Smooth muscle cell (in vitro differentiated cells): ENCODE results near the gene METTL2B. TPM values are rescaled to one million over a fixed set of nuclear protein-coding genes. Genes with fewer than 3 reads are reported as not detected.
"Not testable (repeated sequence)": the region's sequence is repeated elsewhere in the genome, so short reads cannot be mapped to it uniquely, and the experiment has no call there.

Experiments
- DNase-seq: peaks from one replicate; lab custom pipeline; 2025; ENCODE audit not compliant: unreplicated experiment; lab: John Stamatoyannopoulos, UW
- H2AFZ ChIP-seq: fragments of 200-600 bp; sonication (generic); 2 replicates; pipeline ENCODE4 v1.6.0; 2016; ENCODE audit warnings: antibody characterized with exemption, low read depth, mild to moderate bottlenecking
- H3F3A ChIP-seq: fragments of 200-600 bp; sonication (generic); 2 replicates; pipeline ENCODE4 v1.6.0; 2017; ENCODE audit warnings: antibody characterized with exemption, low read depth
- H3K27ac ChIP-seq: fragments of 200-600 bp; sonication (generic); 2 replicates; pipeline ENCODE4 v1.5.1; 2016; ENCODE audit warnings: low read depth, mild to moderate bottlenecking
- H3K27me3 ChIP-seq: fragments of 200-600 bp; sonication (generic); 2 replicates; pipeline ENCODE4 v1.6.1; 2016; ENCODE audit warnings: low read depth, mild to moderate bottlenecking
- H3K36me3 ChIP-seq: fragments of 200-600 bp; sonication (generic); 2 replicates; pipeline ENCODE4 v1.5.1; 2016; ENCODE audit warnings: low read depth
- H3K4me1 ChIP-seq: fragments of 200-600 bp; sonication (generic); 2 replicates; pipeline ENCODE4 v1.5.1; 2016; ENCODE audit warnings: low read depth
- H3K4me2 ChIP-seq: fragments of 200-600 bp; sonication (generic); 2 replicates; pipeline ENCODE4 v1.6.0; 2016; ENCODE audit warnings: mild to moderate bottlenecking
- H3K4me3 ChIP-seq: fragments of 200-600 bp; sonication (generic); 2 replicates; pipeline ENCODE4 v1.5.1; 2016; ENCODE audit warnings: mild to moderate bottlenecking
- H3K79me2 ChIP-seq: fragments of 200-600 bp; sonication (generic); 2 replicates; pipeline ENCODE4 v1.6.0; 2016; ENCODE audit warnings: low read depth, mild to moderate bottlenecking
- H3K9ac ChIP-seq: fragments of 200-600 bp; sonication (generic); 2 replicates; pipeline ENCODE4 v1.6.0; 2016; ENCODE audit warnings: low read depth
- H3K9me3 ChIP-seq: fragments of 200-600 bp; sonication (generic); replicated peaks from 2 replicates; pipeline ENCODE4 v1.5.1; 2016; ENCODE audit warnings: low read depth
- H4K20me1 ChIP-seq: fragments of 200-600 bp; sonication (generic); 2 replicates; pipeline ENCODE4 v1.6.0; 2016; ENCODE audit warnings: low read depth
- WGBS: methylation state at CpG from one replicate; pipeline ENCODE4 v1.1.7; 2016; ENCODE audit warnings: low lambda C conversion rate; 5-methylcytosine and 5-hydroxymethylcytosine counted together
- polyA plus RNA-seq: library from polyadenylated mRNA; unstranded; fragments of >200 nt; fragmentation: Nextera tagmentation; extraction: Ambion mirVana; gene quantifications from 2 replicates; pipeline ENCODE4 v1.2.1, GENCODE V29; 2016
- total RNA-seq: library from RNA; depleted of rRNA; stranded (reverse); fragments of >200 nt; gene quantifications from 2 replicates; pipeline ENCODE4 v1.2.3, GENCODE V29; 2014
- TF ChIP-seq, protein P1 (sequence below): fragments of 200-600 bp; sonication (generic); IDR thresholded peaks from 2 replicates; pipeline ENCODE4 v1.5.1; 2017; ENCODE audit warnings: borderline replicate concordance, mild to moderate bottlenecking, antibody characterized with exemption; ENCODE audit not compliant: insufficient read depth, poor library complexity, severe bottlenecking

Gene METTL2B
- total and polyA plus RNA-seq, 2 experiments from 2014 or later = 11.9 to 25.7 TPM

DNA sequence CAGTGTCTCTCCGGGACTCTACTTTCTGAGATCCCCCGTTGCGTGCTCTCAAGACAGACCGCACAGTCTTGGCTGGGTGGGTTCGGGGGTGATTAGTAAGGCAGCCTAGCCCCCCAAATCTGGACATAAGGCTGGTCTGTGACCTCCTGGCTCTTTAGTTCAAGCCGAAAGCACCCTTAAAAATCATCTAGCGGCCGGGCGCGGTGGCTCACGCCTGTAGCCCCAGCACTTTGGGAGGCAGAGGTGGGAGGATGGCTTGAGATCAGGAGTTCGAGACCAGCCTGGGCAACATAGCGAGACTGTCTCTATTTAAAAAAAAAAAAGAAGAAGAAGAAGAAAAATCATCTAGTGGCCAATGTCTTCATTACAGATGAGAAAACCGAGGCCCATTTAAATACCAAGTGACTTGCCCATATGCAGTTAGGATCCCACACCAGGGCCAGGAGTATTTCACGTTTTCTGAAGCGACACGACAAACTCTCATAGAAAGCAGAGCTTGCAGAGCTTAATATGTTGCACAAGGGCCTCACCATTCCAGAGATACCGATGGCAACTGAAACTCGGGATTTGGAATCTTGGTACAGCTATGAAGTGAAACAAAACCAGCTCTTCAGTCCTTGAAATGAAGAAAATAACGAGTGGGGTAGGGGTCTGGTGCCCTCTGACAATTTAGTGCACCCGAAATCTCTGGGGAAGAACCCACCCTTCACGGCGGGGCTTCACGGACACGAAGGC is 21.6 kb upstream of the METTL2B start:
- 39% methylated on average over 25 of the region's 25 CpGs for WGBS
- peak overlapping the region; percentile 76 for H3K4me3 ChIP-seq
- H3F3A ChIP-seq = peaks cover 11% of the 10 kb centered on the region
- H3K79me2 ChIP-seq = peaks cover 41% of the 10 kb centered on the region
- H3K27ac ChIP-seq = peak overlapping the region; percentile 97
- H4K20me1 ChIP-seq = peaks cover 40% of the 10 kb centered on the region
- no peak for DNase-seq
- H3K27me3 ChIP-seq = no peaks in the 10 kb centered on the region
- TF ChIP-seq, protein P1, sequence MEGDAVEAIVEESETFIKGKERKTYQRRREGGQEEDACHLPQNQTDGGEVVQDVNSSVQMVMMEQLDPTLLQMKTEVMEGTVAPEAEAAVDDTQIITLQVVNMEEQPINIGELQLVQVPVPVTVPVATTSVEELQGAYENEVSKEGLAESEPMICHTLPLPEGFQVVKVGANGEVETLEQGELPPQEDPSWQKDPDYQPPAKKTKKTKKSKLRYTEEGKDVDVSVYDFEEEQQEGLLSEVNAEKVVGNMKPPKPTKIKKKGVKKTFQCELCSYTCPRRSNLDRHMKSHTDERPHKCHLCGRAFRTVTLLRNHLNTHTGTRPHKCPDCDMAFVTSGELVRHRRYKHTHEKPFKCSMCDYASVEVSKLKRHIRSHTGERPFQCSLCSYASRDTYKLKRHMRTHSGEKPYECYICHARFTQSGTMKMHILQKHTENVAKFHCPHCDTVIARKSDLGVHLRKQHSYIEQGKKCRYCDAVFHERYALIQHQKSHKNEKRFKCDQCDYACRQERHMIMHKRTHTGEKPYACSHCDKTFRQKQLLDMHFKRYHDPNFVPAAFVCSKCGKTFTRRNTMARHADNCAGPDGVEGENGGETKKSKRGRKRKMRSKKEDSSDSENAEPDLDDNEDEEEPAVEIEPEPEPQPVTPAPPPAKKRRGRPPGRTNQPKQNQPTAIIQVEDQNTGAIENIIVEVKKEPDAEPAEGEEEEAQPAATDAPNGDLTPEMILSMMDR = no peak
- H2AFZ ChIP-seq = peak overlapping the region; percentile 81
- H3K9me3 ChIP-seq = no peaks in the 10 kb centered on the region
- peak overlapping the region; percentile 72 for H3K9ac ChIP-seq
- H3K4me1 ChIP-seq = peaks cover 49% of the 10 kb centered on the region
- no peaks in the 10 kb centered on the region for H3K36me3 ChIP-seq
- H3K4me2 ChIP-seq = peak overlapping the region; percentile 95

DNA sequence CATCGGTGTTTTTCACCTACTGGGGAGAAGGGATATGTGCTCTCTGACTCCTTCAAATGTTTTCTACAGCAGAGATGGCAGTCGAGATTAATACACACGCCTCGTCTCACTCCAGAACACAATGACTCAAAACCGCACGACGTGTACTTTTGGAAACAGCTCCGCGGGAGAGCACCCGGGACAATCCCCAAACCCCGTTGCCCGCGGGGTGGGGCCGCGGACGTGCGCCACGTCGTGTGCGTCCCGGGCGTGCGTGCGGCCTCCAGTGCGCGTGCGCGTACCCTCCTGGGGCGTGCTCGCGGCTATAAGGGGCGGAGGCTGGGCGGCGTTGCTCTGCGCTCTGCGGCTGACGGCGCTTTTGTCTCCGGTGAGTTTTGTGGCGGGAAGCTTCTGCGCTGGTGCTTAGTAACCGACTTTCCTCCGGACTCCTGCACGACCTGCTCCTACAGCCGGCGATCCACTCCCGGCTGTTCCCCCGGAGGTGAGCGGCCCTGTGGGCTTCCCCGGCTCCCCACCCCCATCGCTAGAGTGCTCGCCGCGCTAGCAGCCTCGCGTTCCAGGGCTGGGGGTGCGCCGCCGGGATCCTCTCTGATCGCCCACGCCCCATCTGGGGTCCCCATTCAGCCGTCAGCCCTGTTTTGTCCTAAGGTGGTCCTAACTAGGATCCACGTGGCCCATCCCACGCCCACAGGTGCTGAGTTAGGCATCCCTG is 20.8 kb upstream of the METTL2B start, which contains the start of gene HILPDA:
HILPDA (plus strand) TSS at position 336 of the 712 bp plus-strand sequence. CDS start 1,391 bp downstream, outside the sequence.
- WGBS = under 1% methylated on average over 59 of the region's 64 CpGs
- H3K4me1 ChIP-seq = peaks cover 49% of the 10 kb centered on the region
- peak; percentile 67 for DNase-seq
- peak within 1 kb of the TSS; percentile 72 for H3K9ac ChIP-seq
- H3K27ac ChIP-seq = peak within 1 kb of the TSS; percentile 97
- H3K9me3 ChIP-seq = no peaks in the 10 kb centered on the region
- H3F3A ChIP-seq = peaks cover 11% of the 10 kb centered on the region
- peak within 1 kb of the TSS; percentile 95 for H3K4me2 ChIP-seq
- H3K27me3 ChIP-seq = no peaks in the 10 kb centered on the region
- peaks cover 47% of the 10 kb centered on the region for H4K20me1 ChIP-seq
- TF ChIP-seq, protein P1 = no peak
- H3K36me3 ChIP-seq = no peaks in the 10 kb centered on the region
- H3K79me2 ChIP-seq = peaks cover 44% of the 10 kb centered on the region
- H3K4me3 ChIP-seq = peak within 1 kb of the TSS; percentile 76
- peak within 1 kb of the TSS; percentile 81 for H2AFZ ChIP-seq

DNA sequence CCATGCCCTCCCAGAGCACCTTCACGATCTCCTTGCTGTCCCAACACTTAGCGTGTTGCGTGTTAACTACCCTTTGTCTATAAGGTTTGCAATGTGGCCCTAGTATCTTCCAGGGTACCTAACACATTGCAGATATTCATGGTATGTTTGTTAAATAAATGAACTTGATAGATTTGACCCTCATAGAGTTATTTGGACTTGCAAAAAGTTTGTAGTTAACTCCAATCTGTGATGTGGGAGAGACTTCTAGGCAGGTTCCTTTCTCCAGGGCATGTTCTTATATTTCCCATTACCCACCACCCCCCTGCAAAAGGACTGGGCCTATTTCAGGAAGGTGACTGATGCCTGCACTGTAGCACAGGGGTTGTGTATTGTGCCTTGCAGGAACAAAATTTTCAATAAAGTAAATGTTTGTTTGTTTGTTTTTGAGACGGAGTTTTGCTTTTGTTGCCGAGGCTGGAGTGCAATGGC is 20.3 kb upstream of the METTL2B start:
- Histone ChIP-seq H2AFZ (peak overlapping the region; percentile 81), H3F3A (peaks cover 11% of the 10 kb centered on the region), H3K4me1 (peaks cover 49% of the 10 kb centered on the region), H3K4me3 (peak overlapping the region; percentile 76), H3K36me3 (no peaks in the 10 kb centered on the region), H3K9me3 (no peaks in the 10 kb centered on the region), H4K20me1 (peaks cover 53% of the 10 kb centered on the region), H3K9ac (peak overlapping the region; percentile 72), H3K4me2 (peak overlapping the region; percentile 95), H3K27me3 (no peaks in the 10 kb centered on the region), H3K79me2 (peaks cover 50% of the 10 kb centered on the region), H3K27ac (peak overlapping the region; percentile 97)
- 9% methylated on average over 5 of the region's 5 CpGs for WGBS
- TF ChIP-seq, protein P1 = no peak
- DNase-seq = no peak

DNA sequence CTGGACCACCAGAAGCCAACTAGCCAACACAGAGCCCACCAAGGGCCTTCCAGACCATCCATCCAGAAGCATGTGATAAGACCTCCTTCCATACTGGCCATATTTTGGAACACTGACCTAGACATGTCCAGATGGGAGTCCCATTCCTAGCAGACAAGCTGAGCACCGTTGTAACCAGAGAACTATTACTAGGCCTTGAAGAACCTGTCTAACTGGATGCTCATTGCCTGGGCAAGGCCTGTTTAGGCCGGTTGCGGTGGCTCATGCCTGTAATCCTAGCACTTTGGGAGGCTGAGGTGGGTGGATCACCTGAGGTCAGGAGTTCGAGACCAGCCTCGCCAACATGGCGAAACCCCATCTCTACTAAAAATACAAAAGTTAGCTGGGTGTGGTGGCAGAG is 19.2 kb upstream of the METTL2B start:
- Histone ChIP-seq H3K4me1 (peaks cover 49% of the 10 kb centered on the region), H3K4me3 (peak overlapping the region; percentile 76), H3K79me2 (peaks cover 57% of the 10 kb centered on the region), H3K4me2 (peak overlapping the region; percentile 95), H3F3A (peaks cover 11% of the 10 kb centered on the region), H4K20me1 (peaks cover 64% of the 10 kb centered on the region)
- not testable (repeated sequence) for H3K27me3 ChIP-seq, H3K36me3 ChIP-seq, H3K9me3 ChIP-seq, H3K27ac ChIP-seq, H3K9ac ChIP-seq, DNase-seq, H2AFZ ChIP-seq
- 76% methylated on average over 6 of the region's 6 CpGs for WGBS
